GM19438 (cell line): ENCODE results near the gene PLEKHB1.

Source experiments
- ATAC-seq: cut with Tn5 transposase; IDR thresholded peaks from one replicate; pipeline ENCODE4 v1.9.1; 2021; ENCODE audit warnings: low read depth; ENCODE audit not compliant: unreplicated experiment

PLEKHB1 gene

GRCh38 chr11:73647459-73648100 is 1.2 kb downstream of the PLEKHB1 start:
- peak; percentile 75 for ATAC-seq

GRCh38 chr11:73648121-73648520 is 1.7 kb downstream of the PLEKHB1 start:
- no peak for ATAC-seq

GRCh38 chr11:73648571-73649046 is 2.2 kb downstream of the PLEKHB1 start:
- no peak for ATAC-seq

GRCh38 chr11:73649206-73649605 is 2.8 kb downstream of the PLEKHB1 start:
- no peak for ATAC-seq

GRCh38 chr11:73650400-73650799 is 4.0 kb downstream of the PLEKHB1 start:
- ATAC-seq = no peak

DNA sequence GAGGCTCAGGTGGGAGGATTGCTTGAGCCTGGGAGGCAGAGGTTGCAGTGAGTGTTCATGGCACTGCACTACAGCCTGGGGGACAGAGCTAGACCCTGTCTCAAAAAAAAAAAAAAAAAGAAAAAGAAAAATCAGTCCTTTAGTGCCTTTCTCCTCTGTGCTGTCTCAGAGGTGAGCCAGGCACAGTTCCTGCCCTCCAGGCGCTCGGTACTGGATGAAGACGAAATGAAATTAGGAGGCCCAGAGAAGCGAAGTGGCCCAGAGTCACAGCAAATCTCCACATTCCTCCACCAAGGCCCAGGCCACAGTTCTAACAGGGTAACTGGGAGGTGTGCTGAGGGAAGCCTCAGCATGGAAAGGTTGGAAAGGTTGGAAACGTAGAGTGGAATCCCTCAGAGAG is 4.9 kb downstream of the PLEKHB1 start:
- no peak for ATAC-seq

DNA sequence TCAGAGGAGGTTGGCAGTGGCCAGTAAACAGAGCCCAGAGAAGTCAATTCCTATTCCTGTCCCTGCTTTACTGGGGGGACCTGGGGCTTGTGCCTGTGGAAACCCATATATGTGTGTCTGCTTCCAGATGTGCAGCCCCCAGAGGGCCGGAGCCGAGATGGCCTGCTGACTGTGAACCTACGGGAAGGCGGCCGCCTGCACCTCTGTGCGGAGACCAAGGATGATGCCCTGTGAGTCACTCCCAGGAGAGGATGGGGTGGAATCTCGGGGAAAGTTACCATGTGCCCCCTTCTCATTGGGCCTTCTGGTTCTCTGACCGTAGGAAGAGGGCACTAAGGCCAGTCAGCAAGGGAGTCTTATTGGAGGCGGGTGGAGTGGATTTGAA is 5.3 kb downstream of the PLEKHB1 start:
- ATAC-seq = no peak

DNA sequence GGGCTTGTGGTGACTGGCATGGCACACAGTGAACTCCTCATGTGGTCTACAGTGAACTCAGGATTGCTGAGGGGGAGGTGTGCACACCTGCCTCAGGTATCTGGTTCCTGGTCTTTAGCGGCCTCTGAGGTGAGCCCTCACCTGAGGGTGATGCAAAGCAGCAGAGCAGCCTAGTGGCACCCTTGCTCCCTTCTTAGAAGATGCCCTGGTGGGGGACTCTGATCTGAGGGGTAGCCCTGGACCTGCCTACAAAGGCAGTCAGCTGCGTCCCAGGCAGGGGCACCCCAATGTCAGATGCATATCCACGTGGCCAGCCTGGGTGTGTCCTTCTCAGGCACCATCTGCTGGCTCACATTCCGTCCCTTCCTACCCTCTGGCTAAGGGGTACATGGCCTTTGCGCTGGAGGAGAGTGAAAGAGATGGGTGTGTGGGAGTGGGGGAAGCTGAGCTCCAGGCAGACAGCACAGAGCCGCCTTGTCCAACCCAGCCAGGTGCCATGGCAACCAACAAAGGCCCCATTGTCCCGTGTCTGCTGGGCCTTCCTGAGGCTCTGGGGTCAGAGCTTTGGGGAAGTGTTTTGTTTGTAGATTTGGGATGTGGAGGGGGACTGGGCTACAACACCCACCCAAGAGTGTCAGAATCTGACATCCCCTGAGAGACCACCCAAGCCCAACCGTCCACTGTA is 5.8 kb downstream of the PLEKHB1 start:
- no peak for ATAC-seq

GRCh38 chr11:73652856-73653559 is 6.6 kb downstream of the PLEKHB1 start:
- no peak for ATAC-seq

DNA sequence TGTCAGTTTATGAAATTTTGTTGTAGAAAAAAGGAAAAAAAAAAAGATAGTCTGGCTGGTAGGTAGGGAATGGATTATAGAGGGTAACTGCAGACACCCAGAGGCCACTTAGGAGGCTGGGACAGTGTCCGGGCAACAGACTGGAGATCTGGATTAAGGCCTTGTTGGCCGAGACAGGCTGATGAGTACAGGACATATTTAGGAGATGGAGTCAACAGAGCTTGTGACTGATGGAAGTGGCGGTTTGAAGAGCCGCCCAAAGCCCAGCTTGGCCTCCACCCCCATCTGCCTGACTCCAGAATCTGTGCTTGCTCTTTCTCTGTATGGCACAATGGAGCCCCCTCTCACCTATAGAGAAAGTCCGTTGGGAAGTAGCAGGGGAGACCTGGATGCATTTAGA is 7.6 kb downstream of the PLEKHB1 start:
- no peak for ATAC-seq

DNA sequence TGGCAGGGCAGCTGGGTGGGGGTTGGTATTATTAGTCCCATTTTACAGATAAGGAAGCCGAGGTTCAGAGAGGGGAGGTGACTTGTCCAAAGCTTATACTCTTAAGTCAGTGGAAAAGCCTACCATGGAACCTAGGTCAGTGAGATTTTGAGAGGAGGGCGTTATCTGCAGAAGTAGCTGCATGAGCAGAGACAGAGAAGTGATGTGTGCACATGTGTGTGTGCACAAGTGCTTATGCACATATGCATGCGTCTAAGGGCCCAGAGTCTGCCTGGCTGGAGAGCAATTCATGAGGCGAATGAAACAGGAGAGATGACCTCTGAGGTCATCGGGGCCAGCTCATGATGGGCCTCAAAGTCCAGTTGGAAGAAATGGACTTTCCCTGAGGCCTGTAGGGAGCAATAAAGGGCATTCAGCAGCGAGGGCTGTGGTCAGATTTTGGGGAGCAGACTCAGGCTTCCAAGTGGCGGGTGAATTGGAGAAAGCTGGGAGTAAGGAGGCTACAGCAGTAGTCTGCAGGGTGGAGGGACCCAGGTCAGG is 8.2 kb downstream of the PLEKHB1 start:
- ATAC-seq = no peak

GRCh38 chr11:73655686-73656085 is 9.3 kb downstream of the PLEKHB1 start:
- ATAC-seq = no peak

GRCh38 chr11:73656985-73657384 is 10.6 kb downstream of the PLEKHB1 start:
- ATAC-seq = no peak

DNA sequence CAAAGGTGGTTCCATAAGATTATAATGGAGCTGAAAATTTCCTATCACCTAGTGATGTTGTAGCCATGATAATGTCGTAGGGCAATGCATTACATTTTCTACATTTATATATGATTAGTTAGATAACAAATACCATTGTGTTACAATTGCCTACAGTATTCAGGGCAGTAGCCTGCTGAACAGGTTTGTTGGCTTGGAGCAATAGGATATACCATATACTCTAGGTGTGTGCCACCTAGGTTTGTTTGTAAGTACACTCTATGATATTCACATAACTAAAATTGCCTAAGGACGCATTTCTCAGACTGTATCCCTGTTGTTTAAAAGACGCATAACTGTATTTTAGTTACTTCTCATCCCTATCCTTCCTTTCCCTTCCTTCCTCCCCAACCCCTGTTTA is 13.6 kb downstream of the PLEKHB1 start:
- no peak for ATAC-seq

DNA sequence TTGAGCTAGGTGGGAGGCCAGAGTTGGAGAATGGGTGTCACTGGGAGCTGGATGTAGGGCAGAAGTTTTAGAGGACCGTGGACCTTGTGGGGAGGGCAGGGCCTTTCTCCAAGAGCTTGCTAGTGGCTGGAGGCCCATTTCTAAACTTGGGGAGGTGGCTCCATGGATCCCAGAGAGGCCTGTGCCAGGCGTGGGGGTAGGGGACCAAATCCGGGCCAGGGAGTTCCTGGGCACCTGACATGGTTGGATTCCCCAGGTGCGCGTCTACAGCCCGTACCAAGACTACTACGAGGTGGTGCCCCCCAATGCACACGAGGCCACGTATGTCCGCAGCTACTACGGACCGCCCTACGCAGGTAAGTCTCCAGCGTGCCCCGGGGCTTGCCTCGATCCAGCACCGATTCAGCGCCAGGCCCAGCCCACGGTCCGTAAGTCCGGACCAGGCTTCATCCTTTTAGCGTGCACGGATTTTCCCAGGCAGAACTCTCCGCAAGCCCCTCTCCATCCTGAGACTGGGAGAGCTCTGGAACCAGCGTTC is 14.2 kb downstream of the PLEKHB1 start:
- no peak for ATAC-seq

GRCh38 chr11:73661035-73661628 is 14.8 kb downstream of the PLEKHB1 start:
- peak; percentile 81 for ATAC-seq

DNA sequence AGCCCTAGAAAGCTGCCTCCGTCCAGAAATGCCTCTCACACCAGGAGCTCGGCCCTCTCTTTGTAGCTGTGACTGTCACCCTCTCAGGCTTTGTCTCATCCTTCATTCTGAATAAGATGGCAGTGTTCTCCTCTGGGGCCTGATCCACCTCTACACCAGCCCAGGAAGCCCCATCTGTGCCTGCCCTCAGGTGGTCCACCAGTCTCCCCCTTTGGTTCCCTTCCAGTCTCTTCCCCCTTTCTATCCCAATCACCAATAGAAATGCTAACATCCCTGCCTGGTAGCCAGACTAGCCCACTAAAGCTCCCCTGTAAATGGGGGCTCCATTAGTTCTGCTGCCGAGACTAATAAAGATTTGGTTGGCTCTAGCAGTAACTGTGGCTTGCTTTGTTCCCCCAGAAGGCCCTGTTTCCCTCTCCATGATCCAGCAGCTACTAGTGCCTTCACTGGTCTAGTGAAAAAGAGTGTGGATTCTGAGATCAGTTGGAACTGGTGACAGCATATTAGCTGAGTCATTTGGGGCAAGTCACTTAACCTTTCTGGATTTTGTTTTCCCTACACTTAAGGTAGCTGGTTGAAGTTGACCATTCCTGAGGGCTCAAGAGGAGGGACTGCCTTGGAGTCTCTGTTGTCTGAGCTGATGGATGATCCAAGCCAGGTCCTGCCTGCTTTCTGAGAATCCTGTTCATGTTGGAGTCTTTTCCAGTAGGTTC is 16.2 kb downstream of the PLEKHB1 start:
- no peak for ATAC-seq

DNA sequence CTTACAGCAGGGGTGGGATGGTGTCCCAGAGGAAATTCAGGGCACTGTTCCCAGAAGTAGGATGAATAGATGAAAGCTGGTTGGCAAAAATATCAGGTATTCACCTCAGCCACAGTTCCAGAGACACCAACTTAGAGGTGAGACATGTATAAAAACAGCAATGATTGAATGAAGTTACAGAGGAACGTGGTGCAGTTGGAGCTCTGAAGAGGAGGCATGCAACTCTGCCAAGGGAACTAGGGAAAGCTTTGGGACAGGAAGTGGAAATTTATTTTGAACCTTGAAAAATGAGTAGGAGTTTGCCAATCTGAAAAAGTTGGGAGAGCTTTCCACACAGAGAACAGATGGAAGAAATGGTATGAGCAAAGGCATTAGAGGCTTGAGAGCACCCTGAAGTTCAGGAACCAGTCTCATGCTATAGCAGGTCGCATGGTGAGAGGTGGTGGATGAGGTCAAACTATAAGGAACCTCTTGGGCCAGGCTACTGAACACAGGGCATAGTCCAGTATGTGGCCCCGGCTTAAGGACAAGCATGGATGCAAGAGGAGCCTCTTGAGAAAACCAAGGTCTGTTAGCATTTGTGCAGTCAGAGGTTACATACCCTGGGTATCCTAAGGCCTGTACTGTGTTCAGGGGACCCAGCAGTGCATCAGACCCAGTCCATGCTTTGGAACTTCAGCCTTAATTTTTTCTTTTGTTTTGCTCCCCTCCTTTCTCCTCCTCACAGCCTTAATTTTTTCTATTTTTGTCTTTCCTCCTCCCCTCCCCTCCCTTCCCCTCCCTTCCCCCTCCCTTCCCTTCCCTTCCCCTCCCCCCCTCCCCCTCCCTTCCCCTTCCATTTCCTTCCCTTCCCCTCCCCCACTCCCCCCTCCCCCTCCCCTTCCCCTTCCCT is 17.5 kb downstream of the PLEKHB1 start:
- ATAC-seq = no peak

DNA sequence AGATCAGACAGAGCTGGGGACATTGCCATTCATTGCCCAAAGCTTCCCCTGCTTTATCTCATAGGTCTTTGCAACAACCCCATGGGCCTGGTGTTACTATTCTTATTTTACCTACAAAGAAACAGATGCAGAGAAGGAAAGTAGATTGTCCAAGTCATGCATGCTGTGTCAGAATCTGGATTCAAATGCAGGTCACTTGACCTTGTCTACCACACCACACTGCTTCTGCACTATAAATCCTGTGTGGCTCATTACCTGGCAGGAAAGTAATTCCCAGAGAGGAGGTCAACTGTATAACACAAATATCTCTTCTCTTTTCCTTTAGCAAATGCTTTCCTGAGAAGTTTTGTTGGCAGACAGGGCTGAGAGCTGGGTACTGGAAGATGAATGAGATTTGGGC is 18.5 kb downstream of the PLEKHB1 start:
- no peak for ATAC-seq
